Bone marrow (tissue), 2 donors: ENCODE data around the gene COL4A2.

ENCODE experiments used
- DNase-seq, 2 donors: peaks; one replicate each; lab custom pipeline; 2025; lab: John Stamatoyannopoulos, UW

COL4A2 gene

DNA sequence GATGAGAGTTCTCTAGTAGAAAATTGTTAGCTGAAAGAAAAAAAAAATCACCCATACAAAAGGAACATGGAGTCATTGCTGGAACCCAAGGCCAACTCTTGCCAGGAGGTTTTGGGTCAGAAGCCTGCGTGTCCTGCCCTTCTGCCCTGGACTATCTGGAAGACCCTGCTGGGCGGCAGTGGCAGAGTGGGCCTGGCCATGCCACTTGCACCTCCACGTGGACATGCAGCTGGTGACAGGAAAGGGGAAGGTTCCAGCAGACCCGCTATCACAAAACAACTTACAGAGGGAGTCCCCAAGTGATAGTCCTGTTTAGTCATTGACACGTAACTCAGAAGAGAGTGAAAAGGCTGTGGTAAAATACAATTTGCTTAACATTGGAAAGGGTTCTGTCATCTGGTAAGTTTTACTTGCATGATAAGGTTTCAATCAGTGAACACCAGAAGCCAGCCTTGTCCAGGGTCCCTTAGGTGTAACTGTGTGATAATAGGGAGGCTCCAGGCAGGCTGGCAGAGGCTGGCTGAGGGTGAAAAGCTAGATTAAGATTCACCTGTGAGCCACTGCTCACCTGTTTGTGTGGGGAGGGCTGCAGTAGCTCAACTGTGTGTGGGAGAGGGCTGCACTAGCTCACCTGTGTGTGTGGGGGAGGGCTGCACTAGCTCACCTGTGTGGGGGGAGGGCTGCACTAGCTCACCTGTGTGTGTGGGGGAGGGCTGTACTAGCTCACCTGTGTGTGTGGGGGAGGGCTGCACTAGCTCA lies 47.8 kb downstream of the COL4A2 start:
- no peak for DNase-seq

DNA sequence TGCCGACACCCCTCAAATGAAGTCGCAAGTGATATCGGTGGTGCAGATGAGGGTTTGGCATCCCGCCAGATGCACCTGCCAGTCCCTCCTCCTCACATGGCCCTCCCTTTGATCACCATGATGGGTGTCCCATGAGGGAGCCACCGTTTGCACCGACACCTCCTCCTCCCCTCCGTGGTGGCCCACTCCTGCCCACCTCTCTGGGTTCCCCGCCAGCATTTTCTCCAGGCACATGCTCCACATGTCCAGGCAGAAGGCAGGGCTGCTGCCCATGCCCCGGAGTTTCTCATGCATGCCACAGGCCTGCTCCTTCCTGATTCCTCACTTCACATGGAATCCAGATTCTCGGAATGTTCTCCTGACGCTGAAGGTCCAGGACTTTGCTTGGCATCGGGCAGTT lies 49.3 kb downstream of the COL4A2 start:
- no peak for DNase-seq

GRCh38 chr13:110358381-110358780 lies 51.3 kb downstream of the COL4A2 start:
- DNase-seq, result no peak

- DNase-seq, result no peak
Measured at GRCh38 chr13:110359840-110360301, 52.8 kb downstream of the COL4A2 start.

DNA sequence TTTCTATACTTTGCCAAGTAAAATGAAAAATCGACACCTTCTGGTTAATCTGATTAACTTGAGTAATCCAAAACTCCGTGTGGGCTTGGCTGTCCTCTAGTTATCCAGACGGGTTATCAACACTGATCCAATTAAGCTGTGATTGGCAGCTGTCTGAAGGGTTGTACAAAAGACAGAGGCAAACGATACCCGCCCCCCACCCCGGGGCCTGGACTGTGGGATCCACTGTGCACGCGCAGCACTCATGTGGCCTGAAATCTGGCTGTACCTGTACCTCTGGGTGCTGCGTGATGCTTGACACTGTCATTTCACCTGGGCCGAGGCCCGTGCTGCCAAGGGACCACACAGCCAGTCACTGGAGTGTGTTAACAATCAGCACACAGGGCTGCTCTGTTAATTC lies 53.5 kb downstream of the COL4A2 start:
- no peak for DNase-seq

GRCh38 chr13:110361365-110361911 lies 54.4 kb downstream of the COL4A2 start:
- DNase-seq, result no peak

DNA sequence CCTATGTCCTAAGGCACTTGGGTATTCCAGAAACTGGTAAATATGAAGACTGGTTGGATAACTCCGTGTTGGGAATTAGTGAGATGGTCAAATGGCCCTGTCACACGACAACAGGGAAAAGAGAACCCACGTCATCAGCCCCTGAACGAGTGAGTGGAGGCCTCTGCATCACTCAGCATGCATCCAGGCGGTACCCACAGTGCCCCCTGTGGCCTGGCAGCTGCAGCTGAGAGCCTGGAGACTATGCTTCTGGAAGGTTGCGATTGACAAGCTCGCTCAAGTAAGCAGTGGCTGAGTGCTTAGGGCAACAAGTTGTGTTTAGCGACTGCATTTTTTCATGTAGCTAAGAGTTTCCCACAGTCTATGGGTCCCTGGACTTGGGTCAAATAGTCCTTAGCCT lies 55.9 kb downstream of the COL4A2 start:
- DNase-seq, result no peak

DNA sequence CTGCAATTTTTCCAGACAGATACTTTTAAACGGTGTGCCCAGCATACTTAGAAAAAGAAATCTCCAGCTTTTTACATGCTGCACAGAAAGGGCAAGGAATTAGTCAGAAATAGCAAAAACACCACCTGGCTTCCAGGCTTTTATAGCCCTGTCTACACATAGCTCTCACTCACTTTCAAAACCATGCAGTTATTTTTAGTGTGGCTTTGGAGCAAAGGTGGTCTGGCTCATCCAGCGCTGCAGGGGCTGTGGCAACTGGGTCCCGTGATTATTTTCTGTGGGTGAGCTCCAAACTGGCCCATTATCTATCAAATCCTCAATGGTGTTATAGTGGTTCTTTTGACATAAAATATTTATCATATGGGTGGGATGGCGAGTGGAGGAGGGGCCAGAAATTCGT lies 57.0 kb downstream of the COL4A2 start:
- DNase-seq, result no peak

DNA sequence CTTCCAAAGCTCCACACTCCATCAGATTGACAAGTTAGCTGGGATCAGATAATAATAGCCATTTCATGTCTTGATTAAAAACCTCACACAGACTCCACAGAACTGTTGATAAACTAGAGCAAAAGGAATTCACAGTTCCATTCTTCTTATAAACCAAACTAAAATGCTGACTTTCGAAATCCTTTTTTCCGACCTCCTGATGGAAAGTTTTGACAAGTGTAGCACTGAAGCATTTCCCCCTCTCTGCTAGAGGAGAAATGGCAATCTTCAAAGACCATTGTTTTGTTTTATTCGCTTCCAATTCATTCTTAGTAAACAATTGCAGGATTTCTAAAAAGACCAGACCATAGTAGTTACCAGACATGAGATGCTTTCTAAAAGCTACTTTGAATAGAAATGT lies 58.8 kb downstream of the COL4A2 start:
- DNase-seq, result no peak

GRCh38 chr13:110366733-110367132 lies 59.6 kb downstream of the COL4A2 start:
- no peak for DNase-seq

DNA sequence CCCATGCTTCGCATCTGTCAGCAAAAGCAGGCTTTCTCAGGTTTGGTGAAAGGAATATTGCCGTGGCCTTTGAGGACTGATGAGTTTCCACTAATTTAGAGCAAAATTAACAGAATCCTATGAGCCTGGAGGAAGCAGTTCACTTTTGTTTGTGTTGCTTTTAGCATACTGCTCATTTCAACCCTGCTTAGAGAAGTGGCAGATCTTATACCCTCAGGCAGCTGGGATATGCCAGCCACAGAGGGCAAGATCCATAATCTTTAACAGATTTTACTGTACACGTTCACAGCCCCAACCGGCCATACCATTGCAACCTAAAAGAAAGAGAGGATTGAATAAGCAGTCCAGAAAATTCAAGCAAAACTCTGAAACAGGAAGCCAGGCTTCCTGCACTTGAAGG lies 60.5 kb downstream of the COL4A2 start:
- no peak for DNase-seq

DNA sequence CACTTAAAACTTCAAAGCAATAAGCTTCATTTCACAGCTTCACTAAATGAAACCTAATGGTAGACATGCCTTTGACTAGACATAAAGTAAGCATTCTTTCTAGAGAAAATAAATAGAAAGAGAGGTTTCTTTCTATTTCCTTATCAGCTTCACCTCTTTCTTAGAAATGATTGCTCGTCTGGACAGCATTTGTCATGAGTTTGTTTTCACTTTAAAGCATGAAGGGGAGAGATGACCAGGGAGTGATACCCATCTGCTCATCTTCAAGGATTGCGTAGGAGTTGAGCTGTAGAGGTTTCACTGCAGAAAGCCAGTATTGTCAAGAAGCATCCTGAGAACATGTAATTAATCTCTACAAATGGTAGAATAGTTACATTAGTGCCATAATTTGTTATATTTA lies 61.3 kb downstream of the COL4A2 start:
- no peak for DNase-seq

DNA sequence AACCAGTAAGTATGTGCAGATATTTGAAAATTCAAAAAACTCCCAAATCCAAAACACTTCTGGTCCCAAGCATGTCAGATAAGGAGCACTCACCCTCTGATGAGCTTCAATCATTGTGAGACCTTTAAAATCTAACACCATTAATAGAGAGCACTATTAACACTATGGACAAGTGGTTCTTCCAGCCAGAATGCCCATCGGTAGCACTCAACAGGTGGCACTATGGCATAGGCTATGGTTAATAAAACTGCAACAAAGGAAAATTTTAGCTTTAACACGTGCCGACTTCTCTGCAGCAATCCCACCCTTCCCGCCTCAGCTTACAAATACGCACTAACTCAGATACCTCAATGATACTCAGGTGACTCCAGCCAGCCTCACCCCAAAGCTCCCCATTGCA lies 62.3 kb downstream of the COL4A2 start:
- no peak for DNase-seq

DNA sequence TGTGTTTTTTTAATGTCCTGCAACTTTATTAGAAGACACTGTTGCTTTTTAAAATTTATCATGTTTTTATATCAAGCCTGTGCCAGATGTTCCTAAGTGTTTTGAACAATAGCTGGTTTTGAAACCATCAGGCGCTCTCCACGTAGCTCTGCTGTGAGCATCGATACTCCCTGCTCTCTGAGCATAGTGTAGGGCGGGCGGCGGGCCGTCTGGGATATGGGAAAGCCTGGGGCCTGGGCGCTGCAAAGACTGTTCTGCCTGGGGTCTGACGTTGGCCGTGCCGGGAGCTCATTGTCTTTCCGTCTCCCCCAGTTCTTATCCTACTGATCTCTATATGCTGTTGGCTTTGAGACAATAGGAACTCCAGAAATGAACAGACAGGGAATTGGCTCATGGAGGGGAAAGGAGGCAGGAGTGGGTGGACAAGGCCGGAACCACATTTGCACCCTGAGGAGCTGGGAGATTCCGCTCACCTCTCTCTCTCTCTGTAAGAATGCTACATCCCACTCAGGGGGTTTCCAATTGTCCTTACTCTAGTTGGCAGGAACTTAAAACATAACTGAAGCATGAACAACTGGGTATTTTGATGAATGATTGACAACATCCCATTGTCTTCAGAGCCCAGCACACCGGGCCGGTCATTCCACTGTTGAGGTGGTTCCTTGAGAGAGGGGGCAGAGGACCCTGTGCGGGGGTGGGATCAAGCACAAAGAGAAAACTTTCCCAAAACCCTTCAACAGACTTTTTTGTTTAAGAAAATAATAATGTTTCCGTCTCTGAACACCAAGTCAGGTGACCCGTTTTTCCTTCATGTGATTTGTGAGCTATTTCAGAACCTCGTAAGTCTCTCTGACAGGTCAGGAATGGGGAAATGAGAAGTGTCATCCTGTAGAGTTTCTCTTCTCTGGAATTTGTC lies 64.7 kb downstream of the COL4A2 start:
- no peak for DNase-seq

GRCh38 chr13:110372676-110373075 lies 65.6 kb downstream of the COL4A2 start:
- no peak for DNase-seq

- no peak for DNase-seq
Measured at GRCh38 chr13:110373617-110374016, 66.5 kb downstream of the COL4A2 start.

DNA sequence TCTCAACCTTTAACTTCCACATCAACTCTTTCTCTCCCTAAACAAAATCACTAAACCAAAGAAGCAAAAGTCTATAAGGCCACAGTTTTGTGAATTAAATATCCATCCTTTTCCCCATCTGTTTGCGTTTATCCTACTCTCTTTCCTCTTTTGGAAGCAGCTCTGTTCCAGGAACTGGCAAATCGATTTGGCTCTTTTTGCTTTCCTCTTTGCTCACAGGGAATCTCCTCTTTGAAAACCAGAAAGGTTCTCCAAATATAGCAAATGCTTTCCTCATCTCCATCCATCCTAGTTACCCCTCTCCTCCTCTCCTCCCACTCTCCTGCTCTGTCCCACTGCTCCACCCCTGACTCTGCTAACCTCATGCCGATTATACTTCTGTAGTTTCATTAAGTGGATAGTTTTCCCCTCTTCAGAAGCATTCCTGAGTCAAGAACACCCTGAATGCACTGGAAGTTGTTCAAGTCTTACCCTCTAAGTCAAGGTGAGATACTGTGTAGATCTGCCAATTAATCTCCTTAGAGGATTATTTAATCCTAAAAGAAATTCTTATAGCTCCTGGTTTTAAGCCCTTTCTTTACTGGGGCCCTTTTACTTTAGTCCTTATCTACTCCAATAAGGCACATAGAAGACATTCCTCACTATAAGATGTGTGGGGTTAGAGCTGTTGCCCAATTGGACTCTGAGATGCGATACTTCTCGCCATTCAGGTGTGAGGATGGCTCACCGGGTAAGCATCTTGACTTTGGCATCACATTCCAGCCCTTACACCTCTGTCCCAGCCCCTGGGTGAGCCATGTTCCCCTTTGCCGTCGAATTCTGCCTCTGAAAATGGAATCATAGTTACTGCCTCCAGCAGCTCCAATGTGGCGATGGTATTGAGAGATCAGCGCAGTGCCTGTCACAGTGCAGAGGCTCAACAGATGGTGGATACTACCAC lies 67.6 kb downstream of the COL4A2 start:
- no peak for DNase-seq

DNA sequence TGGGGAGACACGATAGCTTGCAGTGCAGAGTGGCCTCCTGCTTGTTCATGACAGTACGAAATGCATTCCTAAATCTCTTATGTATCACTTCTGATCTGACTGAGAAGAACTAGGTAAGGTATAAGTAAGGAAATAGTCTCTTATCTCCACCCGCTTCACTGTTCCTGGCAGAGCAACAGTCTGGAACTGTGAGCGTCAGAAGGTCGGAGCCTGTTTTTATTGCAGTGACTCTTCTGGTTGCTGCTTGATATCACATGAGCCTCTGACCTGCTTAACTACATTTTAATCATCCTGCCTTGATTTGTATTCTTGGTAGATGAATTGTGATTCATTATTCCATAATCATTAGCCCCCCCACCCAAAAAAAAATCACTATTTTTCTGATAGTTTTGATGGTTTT lies 69.0 kb downstream of the COL4A2 start:
- no peak for DNase-seq

GRCh38 chr13:110377178-110377825 lies 70.2 kb downstream of the COL4A2 start:
- no peak for DNase-seq

DNA sequence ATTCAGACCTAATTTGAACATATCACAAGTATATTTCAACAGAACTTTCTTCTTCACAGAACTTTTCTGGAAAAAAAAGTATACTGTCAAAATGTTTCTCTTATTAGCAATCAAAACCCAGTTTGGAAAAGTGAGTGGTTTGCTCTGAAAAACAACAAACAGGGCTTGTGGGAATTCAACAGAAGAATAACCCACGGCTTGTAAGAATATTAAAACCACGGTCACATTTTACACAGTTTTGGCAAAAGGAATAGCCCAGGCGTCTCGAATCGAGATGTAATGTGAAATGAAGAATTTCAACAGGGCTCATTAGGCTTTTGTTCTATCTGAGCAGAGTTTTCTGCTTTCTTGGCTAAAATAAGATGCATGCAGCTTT lies 70.7 kb downstream of the COL4A2 start:
- DNase-seq, result no peak

DNA sequence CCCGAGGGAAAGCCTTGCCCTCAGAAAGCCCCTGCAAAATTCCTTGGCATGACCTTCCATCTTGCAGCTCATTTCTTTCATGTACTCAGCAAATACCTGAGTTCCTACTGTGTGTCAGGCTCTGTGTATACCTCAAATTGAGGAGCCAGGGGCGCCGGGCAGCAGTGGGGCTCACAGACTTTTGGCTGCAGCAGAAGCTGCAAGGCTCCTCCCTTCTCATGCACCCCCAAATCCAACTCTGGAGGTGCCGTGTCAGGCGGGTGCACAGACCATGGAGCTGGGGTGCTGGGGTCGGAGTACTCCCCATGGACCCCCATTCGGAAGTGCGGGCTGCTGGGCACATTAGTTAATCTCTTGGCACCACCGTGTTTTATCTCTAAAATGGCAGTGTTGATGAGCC lies 72.3 kb downstream of the COL4A2 start:
- no peak for DNase-seq
